Left renal cortex interstitium (tissue), 4 donors: ENCODE results near the gene WT1. TPM values are rescaled to one million over a fixed set of nuclear protein-coding genes. Genes with fewer than 3 reads are reported as not detected.

Source experiments
- DNase-seq, 4 donors: peaks; one replicate each; pipeline ENCODE4 v3.0.0-alpha.2; 2013; ENCODE audit warnings: low read depth in 4 of 4, low spot score in 2 of 4, missing footprints in 1 of 4
- polyA plus RNA-seq, 4 donors: library from polyadenylated mRNA; unstranded; fragments of 120-200 nt; gene quantifications; one replicate each; pipeline ENCODE4 v1.2.1, GENCODE V29; 2013; ENCODE audit not compliant: insufficient read length in 4 of 4

The WT1 gene
- polyA plus RNA-seq, 4 donors, result 206 to 249 (median 215) TPM

GRCh38 chr11:32438866-32439489 lies 3.6 kb upstream of the WT1 start:
- DNase-seq, result no peak

DNA sequence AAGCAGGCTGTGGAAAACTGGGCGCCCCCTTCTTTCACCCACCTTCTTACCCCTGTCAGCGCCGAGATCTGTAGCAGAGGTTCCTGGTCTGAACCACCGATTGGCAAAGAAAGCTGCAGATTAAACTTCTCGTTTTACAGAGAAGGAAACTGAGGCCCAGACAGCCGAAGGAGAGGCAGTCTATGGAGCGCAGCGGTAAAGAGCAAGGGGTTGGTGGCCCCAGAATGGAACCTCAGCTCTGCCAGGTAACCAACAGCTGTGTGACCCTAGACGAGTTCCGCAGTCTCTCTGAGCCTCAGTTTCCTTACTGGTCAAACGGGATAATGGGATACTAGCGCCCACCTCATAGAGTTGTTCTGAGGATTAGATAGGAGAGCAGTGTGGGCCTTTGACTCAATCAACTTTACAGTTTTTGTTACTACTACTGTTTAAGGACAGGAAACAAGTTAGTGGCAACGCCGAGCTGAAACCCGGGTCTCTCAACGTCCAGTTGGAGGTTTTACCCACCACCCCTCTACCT lies 3.1 kb upstream of the WT1 start:
- no peak for DNase-seq

- no peak for DNase-seq
These were observed 2.4 kb upstream of the WT1 start for GRCh38 chr11:32437495-32438345.

- no peak for DNase-seq
These were observed 1.6 kb upstream of the WT1 start for GRCh38 chr11:32436751-32437494.

DNA sequence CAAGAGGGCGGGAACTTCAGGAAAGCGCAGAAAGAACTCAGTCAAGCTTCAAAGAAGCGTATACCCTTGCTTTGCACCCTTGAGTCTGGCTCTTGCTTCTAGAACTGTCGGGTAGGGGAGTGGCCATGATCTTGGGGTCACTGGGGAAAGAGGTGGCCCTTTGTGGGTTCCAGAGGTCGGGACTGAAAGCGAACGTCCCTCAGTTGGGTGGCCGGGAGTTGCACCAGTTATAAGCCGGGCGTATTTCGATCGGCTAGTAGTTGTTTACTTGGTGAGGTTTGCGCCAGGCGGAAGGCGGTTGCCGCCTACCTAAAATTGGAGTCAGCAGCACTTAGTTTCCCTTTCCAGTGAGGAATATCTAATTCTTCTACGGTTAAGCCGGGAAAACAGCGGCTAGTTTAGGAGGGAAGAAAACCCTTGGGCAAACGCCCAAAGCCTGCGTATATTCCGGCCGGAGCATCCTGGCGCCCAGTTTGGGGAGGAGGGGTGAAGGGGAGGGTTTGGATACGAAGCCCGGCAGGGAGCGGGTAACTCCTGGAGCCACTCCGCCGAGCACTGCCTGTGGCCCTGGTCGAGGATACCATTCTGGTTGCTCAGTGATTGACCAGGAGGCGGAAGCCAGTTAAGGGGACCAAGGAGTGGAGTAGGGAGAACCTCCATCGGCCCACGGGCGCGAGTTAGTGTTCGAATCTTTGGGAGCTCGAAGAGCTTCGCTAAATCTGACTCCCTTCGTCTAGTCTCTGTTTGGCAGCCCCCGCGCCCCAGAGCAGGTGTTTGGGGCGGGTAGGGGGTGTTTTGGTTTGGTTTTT lies 807 bp upstream of the WT1 start:
- DNase-seq, result no peak

DNA sequence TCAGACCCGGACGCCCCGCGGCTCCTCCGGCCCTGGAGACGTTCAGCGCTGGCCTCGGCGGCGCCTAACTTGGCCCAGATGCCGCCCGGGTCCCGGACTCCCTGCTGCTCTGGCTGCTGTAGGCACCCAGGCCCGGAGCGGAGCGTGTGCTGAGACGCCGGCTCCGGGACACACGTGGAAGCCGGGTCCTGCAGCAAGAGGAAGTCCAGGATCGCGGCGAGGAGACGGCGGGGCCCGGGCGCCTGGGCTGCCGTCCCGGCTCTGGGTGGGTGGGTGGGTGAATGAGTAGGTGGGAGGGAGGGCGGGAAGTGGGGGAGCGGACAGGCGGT lies 223 bp downstream of the WT1 start:
- DNase-seq, result no peak

GRCh38 chr11:32434356-32435151 lies 785 bp downstream of the WT1 start:
- DNase-seq, result no peak

DNA sequence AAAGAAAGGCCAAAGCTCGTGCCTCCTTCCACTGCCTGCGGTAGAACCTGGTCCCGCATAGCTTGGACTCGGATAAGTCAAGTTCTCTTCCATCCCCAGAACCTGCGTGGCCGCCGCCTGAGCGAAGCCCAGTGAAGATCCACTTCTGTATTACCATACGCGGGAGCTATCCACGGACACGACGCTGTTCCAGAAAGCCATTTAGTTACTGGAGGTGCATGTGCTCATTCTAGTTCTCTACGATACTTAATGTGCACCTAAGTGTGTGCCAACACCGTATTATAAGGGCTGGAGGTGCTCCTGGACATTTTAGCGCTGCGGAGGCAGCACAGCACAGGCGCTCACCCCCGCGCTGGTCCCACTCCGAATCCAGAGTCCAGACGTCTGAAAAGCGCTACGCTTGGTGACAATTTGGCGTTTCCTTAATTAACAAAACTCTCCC lies 1.4 kb downstream of the WT1 start:
- no peak for DNase-seq

GRCh38 chr11:32433101-32433913 lies 2.0 kb downstream of the WT1 start:
- no peak for DNase-seq

DNA sequence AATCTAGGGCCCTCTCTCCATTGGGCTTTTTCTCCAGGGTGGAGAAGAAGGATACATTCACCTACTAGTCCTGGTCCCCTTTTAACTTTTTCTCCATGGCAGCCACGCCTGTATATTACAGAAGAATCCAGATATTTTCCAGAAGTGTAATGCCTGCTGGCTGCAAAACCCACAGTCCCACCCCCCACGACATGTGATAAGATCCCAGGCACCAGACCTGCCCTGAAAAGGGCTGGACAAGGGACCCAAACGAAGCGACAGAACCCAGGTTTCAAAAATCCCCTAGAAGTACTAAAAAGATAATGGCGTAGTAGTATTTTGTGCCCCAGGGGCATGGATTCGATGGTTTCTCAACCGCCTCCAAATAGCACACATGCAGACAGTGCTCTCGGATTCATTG lies 2.8 kb downstream of the WT1 start:
- no peak for DNase-seq

GRCh38 chr11:32430568-32431381 lies 4.6 kb downstream of the WT1 start:
- no peak for DNase-seq

GRCh38 chr11:32429477-32429876 lies 5.9 kb downstream of the WT1 start:
- no peak for DNase-seq

- DNase-seq, result no peak
These were observed 6.6 kb downstream of the WT1 start for GRCh38 chr11:32428665-32429303.

- DNase-seq, result no peak
These were observed 7.2 kb downstream of the WT1 start for GRCh38 chr11:32427935-32428664.

- no peak for DNase-seq
These were observed 7.8 kb downstream of the WT1 start for GRCh38 chr11:32427616-32427934.

- no peak for DNase-seq
These were observed 8.3 kb downstream of the WT1 start for GRCh38 chr11:32426819-32427615.
